Bladder microvascular endothelial cell (primary cell): ENCODE measurements around the gene CPLANE1. TPM values are rescaled to one million over a fixed set of nuclear protein-coding genes. Genes with fewer than 3 reads are reported as not detected.

Source experiments
- total RNA-seq: library from RNA; depleted of rRNA; stranded (reverse); fragments of >200 nt; gene quantifications from 2 replicates; pipeline ENCODE4 v1.2.3, GENCODE V29; 2014

Gene CPLANE1
- 8.6 and 23.0 TPM in 2 replicates for total RNA-seq

DNA sequence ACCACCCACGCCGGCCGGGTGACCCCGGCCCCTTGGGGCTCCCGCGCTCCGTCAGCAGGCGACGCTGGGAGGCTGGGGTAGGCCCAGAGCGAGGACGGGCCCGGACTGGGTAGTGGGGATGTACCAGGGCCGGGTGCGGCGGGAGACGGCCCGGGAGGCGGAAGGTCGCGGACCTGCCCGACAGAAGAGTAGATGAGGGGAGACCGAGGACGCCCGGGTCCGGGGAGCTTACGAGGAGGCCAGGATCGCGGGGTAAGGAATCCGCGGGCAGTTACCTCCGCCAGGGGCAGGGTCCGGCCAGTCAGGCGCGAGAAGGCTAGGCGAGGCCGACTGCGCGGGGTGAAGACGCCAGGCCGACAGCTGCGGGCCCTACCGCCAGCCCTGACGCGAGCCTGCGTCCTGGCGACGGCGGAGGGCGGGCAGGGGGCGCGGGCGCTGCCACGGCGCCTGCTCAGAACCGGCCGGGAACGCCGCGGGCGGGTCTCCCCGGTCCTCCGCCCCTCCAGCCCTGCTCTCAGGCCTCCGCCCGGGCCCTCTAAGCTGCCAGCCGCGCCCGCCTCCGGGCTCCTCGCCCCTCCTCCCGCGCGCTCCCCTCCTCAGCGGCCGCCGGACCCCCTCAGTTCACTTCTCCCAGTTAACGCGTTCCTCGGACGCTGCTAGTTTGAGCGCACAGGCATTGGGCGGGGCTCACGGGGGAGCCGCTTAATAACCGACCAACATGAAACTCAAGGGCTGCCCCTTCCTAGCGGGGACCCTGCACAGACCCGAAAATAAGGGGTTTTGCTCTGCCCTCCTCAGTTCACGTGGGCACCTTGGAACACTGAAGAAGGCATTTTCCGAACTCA lies at the start of gene CPLANE1:
Gene CPLANE1 (minus strand): TSS at position 407 of the 845 bp plus-strand sequence. CDS start 1,678 bp downstream, outside the sequence.

Other genes with a start within 250 kb of the CPLANE1 start
- gene NUP155, start 121.7 kb upstream of the CPLANE1 start, total RNA-seq, result 24.6 and 43.8 TPM in 2 replicates
- gene WDR70, start 129.9 kb upstream of the CPLANE1 start, total RNA-seq, result 30.8 and 59.5 TPM in 2 replicates